GM12892 (cell line): ENCODE measurements around the gene TRPV5. TPM values are rescaled to one million over a fixed set of nuclear protein-coding genes. Genes with fewer than 3 reads are reported as not detected.
"Not testable (repeated sequence)": the region's sequence is repeated elsewhere in the genome, so short reads cannot be mapped to it uniquely, and the experiment has no call there.

Experiments used
- DNase-seq: peaks from one replicate; pipeline ENCODE4 v3.0.0; 2011; ENCODE audit not compliant: insufficient read length
- FAIRE-seq: peaks from 2 replicates; lab custom pipeline; 2011; peaks lifted over from hg19 to GRCh38; lab: Jason Lieb, UNC
- POLR2A ChIP-seq: IDR thresholded peaks from 2 replicates; pipeline ENCODE4 v1.6.1; 2011; ENCODE audit warnings: low read depth, low read length, control low read depth
- POLR2AphosphoS5 ChIP-seq: IDR thresholded peaks from 2 replicates; pipeline ENCODE4 v1.6.1; 2011; ENCODE audit warnings: low read depth, low read length, control low read depth
- TAF1 ChIP-seq: IDR thresholded peaks from 2 replicates; pipeline ENCODE4 v1.6.1; 2011; ENCODE audit warnings: low read depth, mild to moderate bottlenecking, control low read depth, low read length, borderline replicate concordance
- polyA plus RNA-seq: library from polyadenylated mRNA; unstranded; fragments of >200 nt; gene quantifications from one replicate; pipeline ENCODE4 v1.2.1, GENCODE V29; 2012; ENCODE audit warnings: missing spikeins, inconsistent platforms; ENCODE audit not compliant: missing spikeins

TRPV5 gene
- polyA plus RNA-seq: not detected

- DNase-seq (no peak), FAIRE-seq (no peak)
- TF ChIP-seq POLR2A: no peak
- no peak for TF ChIP-seq TAF1
Observed at GRCh38 chr7:142933624-142934023, at the start of gene TRPV5. TRPV5 (minus strand) TSS chr7:142933746; CDS start chr7:142933459, 287 bp downstream.

- DNase-seq, FAIRE-seq: not testable (repeated sequence)
Observed at GRCh38 chr7:142978402-142978801, 44.9 kb upstream of the TRPV5 start.

- DNase-seq (no peak), FAIRE-seq (no peak)
- TF ChIP-seq POLR2A (no peak), TAF1 (no peak), POLR2AphosphoS5 (no peak)
Observed at GRCh38 chr7:142974626-142975025, 41.1 kb upstream of the TRPV5 start.

- FAIRE-seq (no peak), DNase-seq (no peak)
- TF ChIP-seq POLR2AphosphoS5 (no peak), TAF1 (no peak)
Observed at GRCh38 chr7:142969183-142969582, 35.6 kb upstream of the TRPV5 start.

GRCh38 chr7:142968229-142968628 lies 34.7 kb upstream of the TRPV5 start:
- no peak for FAIRE-seq
- TF ChIP-seq TAF1: no peak
- TF ChIP-seq POLR2A: no peak
- TF ChIP-seq POLR2AphosphoS5: no peak
- DNase-seq: no peak

- FAIRE-seq: no peak
- no peak for TF ChIP-seq POLR2A
- TF ChIP-seq TAF1: no peak
- TF ChIP-seq POLR2AphosphoS5: no peak
- no peak for DNase-seq
Observed at GRCh38 chr7:142964502-142965246, 31.1 kb upstream of the TRPV5 start.

- TF ChIP-seq POLR2AphosphoS5: no peak
- no peak for TF ChIP-seq TAF1
- TF ChIP-seq POLR2A: no peak
- DNase-seq (no peak), FAIRE-seq (no peak)
Observed at GRCh38 chr7:142963993-142964392, 30.4 kb upstream of the TRPV5 start.

GRCh38 chr7:142962991-142963390 lies 29.4 kb upstream of the TRPV5 start:
- no peak for DNase-seq
- no peak for TF ChIP-seq POLR2AphosphoS5
- no peak for TF ChIP-seq POLR2A
- no peak for TF ChIP-seq TAF1
- no peak for FAIRE-seq

- no peak for TF ChIP-seq POLR2A
- DNase-seq (no peak), FAIRE-seq (no peak)
Observed at GRCh38 chr7:142961973-142962926, 28.7 kb upstream of the TRPV5 start, which contains the start of gene KEL. KEL (minus strand) TSS chr7:142962363; CDS start chr7:142962206, 157 bp downstream.

- FAIRE-seq: no peak
- TF ChIP-seq POLR2AphosphoS5: no peak
- DNase-seq: no peak
Observed at GRCh38 chr7:142961595-142961972, 28.0 kb upstream of the TRPV5 start.

- TF ChIP-seq TAF1 (no peak), POLR2A (no peak), POLR2AphosphoS5 (no peak)
- FAIRE-seq: no peak
- no peak for DNase-seq
Observed at GRCh38 chr7:142960955-142961512, 27.5 kb upstream of the TRPV5 start.

- FAIRE-seq: no peak
- TF ChIP-seq POLR2AphosphoS5: no peak
- TF ChIP-seq POLR2A: no peak
- no peak for TF ChIP-seq TAF1
- no peak for DNase-seq
Observed at GRCh38 chr7:142959202-142959601, 25.7 kb upstream of the TRPV5 start.
